A549 (cell line): ENCODE measurements around the gene MPPED2.

ENCODE experiments used
- BHLHE40 ChIP-seq: IDR thresholded peaks from 2 replicates; pipeline ENCODE4 v1.6.1; 2012; ENCODE audit warnings: low read depth, low read length, inconsistent platforms
- HEYL ChIP-seq: fragments of 250-450 bp; sonication (Bioruptor Pico); IDR thresholded peaks from 2 replicates; pipeline ENCODE4 v1.8.0; 2021; ENCODE audit warnings: mild to moderate bottlenecking, moderate library complexity
- HMGXB4 ChIP-seq: fragments of 250-450 bp; sonication (Bioruptor Pico); IDR thresholded peaks from 2 replicates; pipeline ENCODE4 v1.5.0; 2021; ENCODE audit warnings: mild to moderate bottlenecking, moderate library complexity, borderline replicate concordance
- JUNB ChIP-seq: fragments of >200 bp; sonication (Bioruptor Twin); formaldehyde crosslinking; IDR thresholded peaks from 2 replicates; pipeline ENCODE4 v1.6.1; 2016
- KDM1A ChIP-seq: fragments of 200-600 bp; sonication (generic); IDR thresholded peaks from 2 replicates; pipeline ENCODE4 v1.6.1; 2016; ENCODE audit warnings: low read depth, mild to moderate bottlenecking
- PBX3 ChIP-seq: IDR thresholded peaks from 2 replicates; pipeline ENCODE4 v1.6.1; 2012
- RAD21 ChIP-seq, 2 experiments: fragments of >200 bp in 1 of 2; sonication (Bioruptor Twin) in 1 of 2; formaldehyde crosslinking in 1 of 2; IDR thresholded peaks in 1 of 2; conservative IDR thresholded peaks in 1 of 2; 2 replicates in 1 of 2; 3 replicates in 1 of 2; pipeline ENCODE4 v1.6.1; 2012 to 2018; ENCODE audit warnings: inconsistent platforms in 1 of 2
- SMC3 ChIP-seq: fragments of >200 bp; sonication (Bioruptor Twin); formaldehyde crosslinking; IDR thresholded peaks from 3 replicates; pipeline ENCODE4 v1.6.1; 2018; ENCODE audit warnings: inconsistent platforms
- TF ChIP-seq, protein P1 (sequence below): fragments of 200-600 bp; sonication (generic); IDR thresholded peaks from 2 replicates; pipeline ENCODE4 v1.6.1; 2016; ENCODE audit warnings: antibody characterized with exemption, mild to moderate bottlenecking, moderate library complexity
- TF ChIP-seq, protein P2 (sequence below): IDR thresholded peaks from 2 replicates; pipeline ENCODE4 v1.6.1; 2012; ENCODE audit warnings: low read depth, borderline replicate concordance

GRCh38 chr11:30608534-30608933 lies 22.4 kb upstream of the MPPED2 start:
- TF ChIP-seq, protein P1, sequence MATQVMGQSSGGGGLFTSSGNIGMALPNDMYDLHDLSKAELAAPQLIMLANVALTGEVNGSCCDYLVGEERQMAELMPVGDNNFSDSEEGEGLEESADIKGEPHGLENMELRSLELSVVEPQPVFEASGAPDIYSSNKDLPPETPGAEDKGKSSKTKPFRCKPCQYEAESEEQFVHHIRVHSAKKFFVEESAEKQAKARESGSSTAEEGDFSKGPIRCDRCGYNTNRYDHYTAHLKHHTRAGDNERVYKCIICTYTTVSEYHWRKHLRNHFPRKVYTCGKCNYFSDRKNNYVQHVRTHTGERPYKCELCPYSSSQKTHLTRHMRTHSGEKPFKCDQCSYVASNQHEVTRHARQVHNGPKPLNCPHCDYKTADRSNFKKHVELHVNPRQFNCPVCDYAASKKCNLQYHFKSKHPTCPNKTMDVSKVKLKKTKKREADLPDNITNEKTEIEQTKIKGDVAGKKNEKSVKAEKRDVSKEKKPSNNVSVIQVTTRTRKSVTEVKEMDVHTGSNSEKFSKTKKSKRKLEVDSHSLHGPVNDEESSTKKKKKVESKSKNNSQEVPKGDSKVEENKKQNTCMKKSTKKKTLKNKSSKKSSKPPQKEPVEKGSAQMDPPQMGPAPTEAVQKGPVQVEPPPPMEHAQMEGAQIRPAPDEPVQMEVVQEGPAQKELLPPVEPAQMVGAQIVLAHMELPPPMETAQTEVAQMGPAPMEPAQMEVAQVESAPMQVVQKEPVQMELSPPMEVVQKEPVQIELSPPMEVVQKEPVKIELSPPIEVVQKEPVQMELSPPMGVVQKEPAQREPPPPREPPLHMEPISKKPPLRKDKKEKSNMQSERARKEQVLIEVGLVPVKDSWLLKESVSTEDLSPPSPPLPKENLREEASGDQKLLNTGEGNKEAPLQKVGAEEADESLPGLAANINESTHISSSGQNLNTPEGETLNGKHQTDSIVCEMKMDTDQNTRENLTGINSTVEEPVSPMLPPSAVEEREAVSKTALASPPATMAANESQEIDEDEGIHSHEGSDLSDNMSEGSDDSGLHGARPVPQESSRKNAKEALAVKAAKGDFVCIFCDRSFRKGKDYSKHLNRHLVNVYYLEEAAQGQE = no peak
- no peak for TF ChIP-seq JUNB
- TF ChIP-seq HEYL (CRISPR knock-in tag) = no peak
- TF ChIP-seq HMGXB4 = no peak
- no peak for TF ChIP-seq PBX3
- TF ChIP-seq SMC3 = no peak
- no peak for TF ChIP-seq BHLHE40
- TF ChIP-seq, protein P2, sequence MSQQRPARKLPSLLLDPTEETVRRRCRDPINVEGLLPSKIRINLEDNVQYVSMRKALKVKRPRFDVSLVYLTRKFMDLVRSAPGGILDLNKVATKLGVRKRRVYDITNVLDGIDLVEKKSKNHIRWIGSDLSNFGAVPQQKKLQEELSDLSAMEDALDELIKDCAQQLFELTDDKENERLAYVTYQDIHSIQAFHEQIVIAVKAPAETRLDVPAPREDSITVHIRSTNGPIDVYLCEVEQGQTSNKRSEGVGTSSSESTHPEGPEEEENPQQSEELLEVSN = no peak
- TF ChIP-seq RAD21 (conservative IDR thresholded peaks at IDR 0.05 in 1 of 2, IDR thresholded peaks at IDR 0.05 in 1 of 2) = no peak
- TF ChIP-seq KDM1A = no peak
